ENCODE measurements around the gene KCNQ1. TPM values are rescaled to one million over a fixed set of nuclear protein-coding genes. Genes with fewer than 3 reads are reported as not detected.

Gene KCNQ1
- total RNA-seq, 2 donors from 2014 or later, result 51.4 to 55.8 TPM

- Histone ChIP-seq H3K9ac (ENCODE audit: low read depth in 2 of 2, low read length in 2 of 2) (peak overlapping the region; percentile 64 to 68), H3K9me3 (no peaks in the 10 kb centered on the region), H3K36me3 (no peaks in the 10 kb centered on the region), H3K27me3 (no peaks in the 10 kb centered on the region), H3K27ac (peak overlapping the region; percentile 72), H3K4me3 (no peak overlapping the region), H3K4me1 (peaks cover 7% of the 10 kb centered on the region)
- intact Hi-C loops (cut with DNase I), result loop anchor here (10.0 kb wide), 1 partner anchor 321 kb away; no protein-coding TSS in a partner anchor
- TF ChIP-seq CTCF (IDR thresholded peaks at IDR 0.05), result no peak
- DNase-seq, result peak; percentile 61
These were observed 81.4 kb downstream of the KCNQ1 start for GRCh38 chr11:2525941-2526807.

GRCh38 chr11:2526808-2527381, 82.1 kb downstream of the KCNQ1 start:
- peak overlapping the region; percentile 72 for H3K27ac ChIP-seq
- H3K9ac ChIP-seq (ENCODE audit: low read depth in 2 of 2, low read length in 2 of 2), result peak overlapping the region; percentile 64 to 68
- DNase-seq, result peak; percentile 87
- H3K36me3 ChIP-seq, result no peaks in the 10 kb centered on the region
- peak; percentile 38 for TF ChIP-seq CTCF (IDR thresholded peaks at IDR 0.05)
- H3K27me3 ChIP-seq, result no peaks in the 10 kb centered on the region
- H3K9me3 ChIP-seq, result no peaks in the 10 kb centered on the region
- intact Hi-C loops (cut with DNase I), result loop anchor here (10.0 kb wide), 1 partner anchor 322 kb away; no protein-coding TSS in a partner anchor
- H3K4me1 ChIP-seq, result peaks cover 7% of the 10 kb centered on the region
- H3K4me3 ChIP-seq, result no peak overlapping the region

- Histone ChIP-seq H3K9ac (ENCODE audit: low read depth in 2 of 2, low read length in 2 of 2) (peak overlapping the region; percentile 64 to 68), H3K27ac (peak overlapping the region; percentile 72)
- peak; percentile 20 for DNase-seq
These were observed 82.9 kb downstream of the KCNQ1 start for GRCh38 chr11:2527621-2528291.

GRCh38 chr11:2528301-2529050, 83.7 kb downstream of the KCNQ1 start:
- no peak for TF ChIP-seq CTCF (IDR thresholded peaks at IDR 0.05)
- intact Hi-C loops (cut with DNase I), result loop anchor here (10.0 kb wide), 1 partner anchor 324 kb away; no protein-coding TSS in a partner anchor
- Histone ChIP-seq H3K4me1 (peaks cover 7% of the 10 kb centered on the region), H3K27ac (peak overlapping the region; percentile 0), H3K9ac (ENCODE audit: low read depth in 2 of 2, low read length in 2 of 2) (peak overlapping the region; percentile 37 to 53), H3K4me3 (no peak overlapping the region), H3K27me3 (no peaks in the 10 kb centered on the region), H3K36me3 (no peaks in the 10 kb centered on the region), H3K9me3 (no peaks in the 10 kb centered on the region)
- DNase-seq, result no peak

More at GRCh38 chr11:2527621-2528291, 82.9 kb downstream of the KCNQ1 start:
- no peak overlapping the region for H3K4me3 ChIP-seq
- no peaks in the 10 kb centered on the region for H3K27me3 ChIP-seq
- H3K36me3 ChIP-seq, result no peaks in the 10 kb centered on the region
- peaks cover 7% of the 10 kb centered on the region for H3K4me1 ChIP-seq
- no peaks in the 10 kb centered on the region for H3K9me3 ChIP-seq
- TF ChIP-seq CTCF (IDR thresholded peaks at IDR 0.05), result no peak
- intact Hi-C loops (cut with DNase I), result loop anchor here (10.0 kb wide), 1 partner anchor 323 kb away; no protein-coding TSS in a partner anchor
